Nephron (organoid): Measurements from ENCODE around the gene NRP1.

Experiments
- H3K27ac Mint-ChIP-seq, 3 experiments: 2 replicates each; pipeline ENCODE4 v1.8.0; 2020; ENCODE audit warnings: mixed read lengths in 3 of 3, mild to moderate bottlenecking in 2 of 3, moderate library complexity in 1 of 3
- H3K27me3 Mint-ChIP-seq: 2 replicates; pipeline ENCODE4 v1.8.0; 2021; ENCODE audit warnings: low read depth, mild to moderate bottlenecking, moderate library complexity, mixed read lengths
- H3K36me3 Mint-ChIP-seq: 2 replicates; pipeline ENCODE4 v1.8.0; 2020; ENCODE audit warnings: low read depth, mixed read lengths
- H3K4me1 Mint-ChIP-seq: 2 replicates; pipeline ENCODE4 v1.8.0; 2020; ENCODE audit warnings: mixed read lengths
- H3K4me3 Mint-ChIP-seq, 3 experiments: 2 replicates each; pipeline ENCODE4 v1.8.0; 2020; ENCODE audit warnings: mild to moderate bottlenecking in 3 of 3, mixed read lengths in 3 of 3, moderate library complexity in 2 of 3
- H3K9me3 Mint-ChIP-seq: 2 replicates; pipeline ENCODE4 v1.8.0; 2020; ENCODE audit warnings: mixed read lengths
- CTCF ChIP-seq, 3 experiments: fragments of 200-600 bp; sonication (generic); IDR thresholded peaks; one replicate each; pipeline ENCODE4 v1.5.0; 2021; ENCODE audit warnings: antibody characterized with exemption in 3 of 3; ENCODE audit not compliant: unreplicated experiment in 3 of 3

The NRP1 gene

GRCh38 chr10:33258967-33259366, 75.5 kb downstream of the NRP1 start:
- Mint-ChIP-seq H3K4me3 (no peak overlapping the region), H3K4me1 (peaks cover 4% of the 10 kb centered on the region), H3K36me3 (peaks cover 81% of the 10 kb centered on the region), H3K27ac (peak overlapping the region in 1 of 3 experiments; percentile 10), H3K27me3 (no peaks in the 10 kb centered on the region), H3K9me3 (no peaks in the 10 kb centered on the region)
- no peak for TF ChIP-seq CTCF (IDR thresholded peaks at IDR 0.05; ENCODE audit: unreplicated experiment in 3 of 3)

- Mint-ChIP-seq H3K4me3 (no peak overlapping the region), H3K27ac (no peak overlapping the region)
- TF ChIP-seq CTCF (IDR thresholded peaks at IDR 0.05; ENCODE audit: unreplicated experiment in 3 of 3), result no peak
Measured at GRCh38 chr10:33257439-33258080, 76.9 kb downstream of the NRP1 start.

GRCh38 chr10:33256458-33256857, 78.0 kb downstream of the NRP1 start:
- H3K27me3 Mint-ChIP-seq, result no peaks in the 10 kb centered on the region
- H3K36me3 Mint-ChIP-seq, result peaks cover 82% of the 10 kb centered on the region
- no peak for TF ChIP-seq CTCF (IDR thresholded peaks at IDR 0.05; ENCODE audit: unreplicated experiment in 3 of 3)
- H3K4me1 Mint-ChIP-seq, result peaks cover 4% of the 10 kb centered on the region
- no peaks in the 10 kb centered on the region for H3K9me3 Mint-ChIP-seq
- H3K27ac Mint-ChIP-seq, result no peak overlapping the region
- H3K4me3 Mint-ChIP-seq, result no peak overlapping the region

More at GRCh38 chr10:33257439-33258080, 76.9 kb downstream of the NRP1 start:
- Mint-ChIP-seq H3K4me1 (peaks cover 4% of the 10 kb centered on the region), H3K36me3 (peaks cover 81% of the 10 kb centered on the region), H3K9me3 (no peaks in the 10 kb centered on the region), H3K27me3 (no peaks in the 10 kb centered on the region)

- TF ChIP-seq CTCF (IDR thresholded peaks at IDR 0.05; ENCODE audit: unreplicated experiment in 3 of 3), result no peak
- Mint-ChIP-seq H3K27me3 (no peaks in the 10 kb centered on the region), H3K36me3 (peaks cover 87% of the 10 kb centered on the region), H3K4me1 (peaks cover 4% of the 10 kb centered on the region), H3K4me3 (no peak overlapping the region), H3K9me3 (no peaks in the 10 kb centered on the region), H3K27ac (peak overlapping the region in 1 of 3 experiments; percentile 23)
Measured at GRCh38 chr10:33254556-33255160, 79.8 kb downstream of the NRP1 start.

- no peak for TF ChIP-seq CTCF (IDR thresholded peaks at IDR 0.05; ENCODE audit: unreplicated experiment in 3 of 3)
- no peak overlapping the region for H3K4me3 Mint-ChIP-seq
Measured at GRCh38 chr10:33253411-33253810, 81.1 kb downstream of the NRP1 start.

GRCh38 chr10:33252794-33253203, 81.7 kb downstream of the NRP1 start:
- TF ChIP-seq CTCF (IDR thresholded peaks at IDR 0.05; ENCODE audit: unreplicated experiment in 3 of 3), result no peak
- peaks cover 88% of the 10 kb centered on the region for H3K36me3 Mint-ChIP-seq
- H3K27ac Mint-ChIP-seq, result peak overlapping the region in 2 of 3 experiments; percentile 32 to 65

More at GRCh38 chr10:33253411-33253810, 81.1 kb downstream of the NRP1 start:
- Mint-ChIP-seq H3K4me1 (no peaks in the 10 kb centered on the region), H3K9me3 (no peaks in the 10 kb centered on the region), H3K27ac (peak overlapping the region in 1 of 3 experiments; percentile 65), H3K36me3 (peaks cover 87% of the 10 kb centered on the region), H3K27me3 (no peaks in the 10 kb centered on the region)

More at GRCh38 chr10:33252794-33253203, 81.7 kb downstream of the NRP1 start:
- Mint-ChIP-seq H3K4me3 (no peak overlapping the region), H3K27me3 (no peaks in the 10 kb centered on the region), H3K4me1 (no peaks in the 10 kb centered on the region), H3K9me3 (no peaks in the 10 kb centered on the region)
